Panc1 (cell line): ENCODE results near the gene SNAP47. TPM values are rescaled to one million over a fixed set of nuclear protein-coding genes. Genes with fewer than 3 reads are reported as not detected.

Experiments
- ATAC-seq: fragments of 200-7000 bp; cut with Tn5 transposase; 2 replicates; pipeline ENCODE4 v1.9.1; 2020; ENCODE audit warnings: mild to moderate bottlenecking, moderate library complexity
- BruUV-seq: library from RNA; stranded (reverse); fragments of 400-500 nt; replicated peaks from 2 replicates; lab custom pipeline; 2021; lab: Mats Ljungman, UMichigan
- CTCF ChIA-PET: fragments of 300-600 bp; sonication (Branson Sonifier 250); formaldehyde crosslinking; loops from one replicate; lab custom pipeline; 2022; ENCODE audit warnings: antibody characterized with exemption; lab: Charles Lee
- POLR2A ChIA-PET: fragments of 300-600 bp; sonication (Branson Sonifier 250); formaldehyde crosslinking; loops from one replicate; lab custom pipeline; 2022; ENCODE audit warnings: antibody characterized with exemption; lab: Charles Lee
- DNase-seq: peaks from one replicate; pipeline ENCODE4 v3.0.0-alpha.2; 2010; ENCODE audit warnings: low read depth, low spot score
- H3K27ac ChIP-seq: 2 replicates; pipeline ENCODE4 v1.5.1; 2011; ENCODE audit warnings: mild to moderate bottlenecking, low read length, inconsistent platforms
- H3K27me3 ChIP-seq: fragments of 200-500 bp; sonication (Bioruptor generic); 2 replicates; pipeline ENCODE4 v1.6.0; 2014; ENCODE audit warnings: low read length, inconsistent platforms; ENCODE audit not compliant: control insufficient read depth, insufficient read depth
- H3K36me3 ChIP-seq: fragments of 200-500 bp; sonication (Bioruptor generic); 2 replicates; pipeline ENCODE4 v1.5.1; 2014; ENCODE audit warnings: inconsistent platforms, mild to moderate bottlenecking, low read length, moderate library complexity; ENCODE audit not compliant: control insufficient read depth, insufficient read depth
- H3K4me1 ChIP-seq: 2 replicates; pipeline ENCODE4 v1.5.1; 2011; ENCODE audit warnings: inconsistent platforms, mild to moderate bottlenecking, low read length, moderate library complexity; ENCODE audit not compliant: control insufficient read depth, insufficient read depth
- H3K4me3 ChIP-seq, 2 experiments: 2 replicates each; pipeline ENCODE4 v1.5.1; 2011 to 2012; ENCODE audit warnings: low read depth in 2 of 2, low read length in 2 of 2, mild to moderate bottlenecking in 2 of 2, inconsistent platforms in 1 of 2, moderate library complexity in 1 of 2
- H3K9me3 ChIP-seq: fragments of 200-500 bp; sonication (Bioruptor generic); 2 replicates; pipeline ENCODE4 v1.5.1; 2014; ENCODE audit warnings: low read depth, mild to moderate bottlenecking, inconsistent platforms, low read length, moderate library complexity; ENCODE audit not compliant: control insufficient read depth, insufficient read depth
- POLR2AphosphoS5 ChIP-seq: IDR thresholded peaks from 2 replicates; pipeline ENCODE4 v1.6.1; 2012; ENCODE audit warnings: mild to moderate bottlenecking, low read depth, low read length, moderate library complexity
- SIN3A ChIP-seq: IDR thresholded peaks from 2 replicates; pipeline ENCODE4 v1.6.1; 2012; ENCODE audit warnings: low read depth, mild to moderate bottlenecking, low read length, moderate library complexity, borderline replicate concordance; ENCODE audit not compliant: insufficient read depth
- TCF7L2 ChIP-seq: IDR thresholded peaks from 2 replicates; pipeline ENCODE4 v1.6.1; 2011; ENCODE audit warnings: mild to moderate bottlenecking, low read depth, low read length, inconsistent platforms
- in situ Hi-C: cut with HindIII; loops from 2 replicates; pipeline ENCODE4 v1.10.0; 2016; ENCODE audit warnings: low sequenced_read_pairs, low pct_unique_long_range_greater_than_20kb
- intact Hi-C: fragments of 100-400 bp; cut with micrococcal nuclease; formaldehyde crosslinking; loops from one replicate; pipeline ENCODE4 v1.10.0; 2022; ENCODE audit not compliant: unreplicated experiment
- total RNA-seq: library from RNA; stranded (reverse); gene quantifications from one replicate; pipeline ENCODE4 v1.2.1, GENCODE V29; 2021; ENCODE audit not compliant: unreplicated experiment
- TF ChIP-seq, protein P1 (sequence below), 2 experiments: IDR thresholded peaks; 2 replicates each; pipeline ENCODE4 v1.6.1; 2011 to 2012; ENCODE audit warnings: low read depth in 2 of 2, control low read depth in 1 of 2, low read length in 1 of 2, mild to moderate bottlenecking in 1 of 2, moderate library complexity in 1 of 2; ENCODE audit not compliant: insufficient read depth in 1 of 2
- TF ChIP-seq, protein P2 (sequence below): fragments of 450-650 bp; IDR thresholded peaks from 2 replicates; pipeline ENCODE4 v1.5.1; 2017; ENCODE audit warnings: mild to moderate bottlenecking

Gene SNAP47
- total RNA-seq, 1 experiment from 2014 or later = 55.6 TPM

DNA sequence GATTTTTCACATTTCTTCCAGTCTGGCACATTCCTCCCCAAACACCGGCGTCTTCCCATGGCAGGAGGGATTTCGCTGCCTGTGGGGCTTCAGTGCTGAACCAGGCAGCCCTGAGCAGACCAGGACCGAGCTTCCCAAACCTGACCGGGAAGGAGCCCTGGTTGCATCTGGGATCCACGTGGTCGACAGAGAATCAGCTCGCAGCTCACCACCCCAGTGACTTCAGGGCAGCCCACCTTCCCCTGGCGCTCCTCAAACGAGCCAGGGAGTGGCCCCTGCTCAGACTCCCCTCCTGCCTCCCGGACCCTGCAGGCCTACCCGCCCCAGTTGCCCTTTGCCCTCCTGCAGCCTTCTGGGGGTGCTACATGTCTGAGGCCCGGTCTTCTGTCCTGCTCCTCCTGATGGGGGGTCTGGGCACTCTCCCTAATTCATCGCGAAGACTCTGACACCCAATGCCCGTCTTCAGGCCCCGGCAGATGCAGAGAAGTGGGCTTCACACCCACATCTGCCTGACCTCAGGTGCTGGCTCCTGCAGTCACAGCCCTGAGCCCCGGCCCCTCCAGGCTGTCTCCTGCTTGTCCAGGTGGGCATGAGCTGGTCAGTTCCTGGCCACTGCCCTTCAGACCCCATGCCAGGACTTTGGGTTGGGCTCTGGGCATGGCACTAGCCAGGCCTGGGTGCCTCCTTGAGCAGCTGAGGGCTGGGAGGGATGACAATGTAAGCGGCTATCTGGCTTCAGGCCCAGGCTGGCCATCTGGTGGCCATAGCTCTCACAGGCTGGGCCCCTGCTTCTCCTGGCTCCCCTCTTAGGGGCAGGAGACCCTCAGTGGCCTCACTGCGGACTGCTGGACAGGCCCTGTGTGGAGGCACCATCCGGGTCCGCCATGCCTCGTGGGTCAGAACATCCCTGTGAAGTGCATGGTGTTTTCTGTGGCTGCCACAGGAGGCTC lies 54.1 kb downstream of the SNAP47 start:
- in situ Hi-C loops = no loop called here
- Histone ChIP-seq H3K27me3 (no peaks in the 10 kb centered on the region), H3K4me1 (peaks cover 35% of the 10 kb centered on the region), H3K27ac (peak overlapping the region; percentile 61), H3K4me3 (peak overlapping the region; percentile 67 to 75), H3K36me3 (no peaks in the 10 kb centered on the region), H3K9me3 (no peaks in the 10 kb centered on the region)
- TF ChIP-seq TCF7L2 = no peak
- TF ChIP-seq, protein P1, sequence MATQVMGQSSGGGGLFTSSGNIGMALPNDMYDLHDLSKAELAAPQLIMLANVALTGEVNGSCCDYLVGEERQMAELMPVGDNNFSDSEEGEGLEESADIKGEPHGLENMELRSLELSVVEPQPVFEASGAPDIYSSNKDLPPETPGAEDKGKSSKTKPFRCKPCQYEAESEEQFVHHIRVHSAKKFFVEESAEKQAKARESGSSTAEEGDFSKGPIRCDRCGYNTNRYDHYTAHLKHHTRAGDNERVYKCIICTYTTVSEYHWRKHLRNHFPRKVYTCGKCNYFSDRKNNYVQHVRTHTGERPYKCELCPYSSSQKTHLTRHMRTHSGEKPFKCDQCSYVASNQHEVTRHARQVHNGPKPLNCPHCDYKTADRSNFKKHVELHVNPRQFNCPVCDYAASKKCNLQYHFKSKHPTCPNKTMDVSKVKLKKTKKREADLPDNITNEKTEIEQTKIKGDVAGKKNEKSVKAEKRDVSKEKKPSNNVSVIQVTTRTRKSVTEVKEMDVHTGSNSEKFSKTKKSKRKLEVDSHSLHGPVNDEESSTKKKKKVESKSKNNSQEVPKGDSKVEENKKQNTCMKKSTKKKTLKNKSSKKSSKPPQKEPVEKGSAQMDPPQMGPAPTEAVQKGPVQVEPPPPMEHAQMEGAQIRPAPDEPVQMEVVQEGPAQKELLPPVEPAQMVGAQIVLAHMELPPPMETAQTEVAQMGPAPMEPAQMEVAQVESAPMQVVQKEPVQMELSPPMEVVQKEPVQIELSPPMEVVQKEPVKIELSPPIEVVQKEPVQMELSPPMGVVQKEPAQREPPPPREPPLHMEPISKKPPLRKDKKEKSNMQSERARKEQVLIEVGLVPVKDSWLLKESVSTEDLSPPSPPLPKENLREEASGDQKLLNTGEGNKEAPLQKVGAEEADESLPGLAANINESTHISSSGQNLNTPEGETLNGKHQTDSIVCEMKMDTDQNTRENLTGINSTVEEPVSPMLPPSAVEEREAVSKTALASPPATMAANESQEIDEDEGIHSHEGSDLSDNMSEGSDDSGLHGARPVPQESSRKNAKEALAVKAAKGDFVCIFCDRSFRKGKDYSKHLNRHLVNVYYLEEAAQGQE (IDR thresholded peaks at IDR 0.05; ENCODE audit: insufficient read depth in 1 of 2, low read depth in 2 of 2, low read length in 1 of 2) = no peak
- TF ChIP-seq SIN3A = no peak
- TF ChIP-seq POLR2AphosphoS5 = no peak
- TF ChIP-seq, protein P2, sequence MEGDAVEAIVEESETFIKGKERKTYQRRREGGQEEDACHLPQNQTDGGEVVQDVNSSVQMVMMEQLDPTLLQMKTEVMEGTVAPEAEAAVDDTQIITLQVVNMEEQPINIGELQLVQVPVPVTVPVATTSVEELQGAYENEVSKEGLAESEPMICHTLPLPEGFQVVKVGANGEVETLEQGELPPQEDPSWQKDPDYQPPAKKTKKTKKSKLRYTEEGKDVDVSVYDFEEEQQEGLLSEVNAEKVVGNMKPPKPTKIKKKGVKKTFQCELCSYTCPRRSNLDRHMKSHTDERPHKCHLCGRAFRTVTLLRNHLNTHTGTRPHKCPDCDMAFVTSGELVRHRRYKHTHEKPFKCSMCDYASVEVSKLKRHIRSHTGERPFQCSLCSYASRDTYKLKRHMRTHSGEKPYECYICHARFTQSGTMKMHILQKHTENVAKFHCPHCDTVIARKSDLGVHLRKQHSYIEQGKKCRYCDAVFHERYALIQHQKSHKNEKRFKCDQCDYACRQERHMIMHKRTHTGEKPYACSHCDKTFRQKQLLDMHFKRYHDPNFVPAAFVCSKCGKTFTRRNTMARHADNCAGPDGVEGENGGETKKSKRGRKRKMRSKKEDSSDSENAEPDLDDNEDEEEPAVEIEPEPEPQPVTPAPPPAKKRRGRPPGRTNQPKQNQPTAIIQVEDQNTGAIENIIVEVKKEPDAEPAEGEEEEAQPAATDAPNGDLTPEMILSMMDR = no peak
- ChIA-PET POLR2A (no interaction called here), CTCF (no interaction called here)
- intact Hi-C loops = loop anchor here (10.0 kb wide), 1 partner anchor 155 kb away; the partner anchor contains the start of gene WNT9A
- BruUV-seq = no TSS peak
- no peak for DNase-seq
- no peak for ATAC-seq

DNA sequence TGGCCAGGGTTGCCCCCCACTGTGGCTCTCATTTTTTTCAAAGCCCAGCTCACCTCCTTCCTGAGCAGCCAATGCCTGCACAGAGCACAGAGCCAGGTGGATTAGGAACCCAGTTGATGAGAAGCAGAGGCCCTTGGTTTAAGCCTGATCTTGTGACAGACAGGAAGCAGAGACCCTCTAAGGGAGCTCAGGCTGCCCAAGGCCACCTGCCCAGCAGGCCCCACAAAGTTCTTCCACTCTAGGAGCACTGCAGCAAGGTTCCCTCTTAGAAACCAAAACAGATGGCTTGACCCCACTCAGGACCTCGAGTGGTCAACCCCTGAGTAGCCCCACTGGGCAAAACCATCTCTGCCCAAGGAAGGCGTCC lies 54.8 kb downstream of the SNAP47 start:
- Histone ChIP-seq H3K27me3 (no peaks in the 10 kb centered on the region), H3K9me3 (no peaks in the 10 kb centered on the region), H3K4me1 (peaks cover 37% of the 10 kb centered on the region), H3K4me3 (peak overlapping the region; percentile 0 to 67; a peak in 2 of 4 replicates), H3K36me3 (no peaks in the 10 kb centered on the region), H3K27ac (peak overlapping the region; percentile 44; the same call in 1 of the 2 replicates)
- no peak for DNase-seq
- no peak for ATAC-seq
- BruUV-seq = no TSS peak
- in situ Hi-C loops = no loop called here
- intact Hi-C loops = loop anchor here (10.0 kb wide), 1 partner anchor 155 kb away; the partner anchor contains the start of gene WNT9A
- ChIA-PET POLR2A (no interaction called here), CTCF (no interaction called here)
- TF ChIP-seq POLR2AphosphoS5 = no peak
- no peak for TF ChIP-seq SIN3A
- TF ChIP-seq TCF7L2 = no peak
- TF ChIP-seq, protein P1 (IDR thresholded peaks at IDR 0.05; ENCODE audit: insufficient read depth in 1 of 2, low read depth in 2 of 2, low read length in 1 of 2) = no peak
- TF ChIP-seq, protein P2 = no peak
